Measurements from ENCODE around the gene ENPEP. TPM values are rescaled to one million over a fixed set of nuclear protein-coding genes. Genes with fewer than 3 reads are reported as not detected.

ENPEP gene
- total RNA-seq, 1 donor from 2014 or later, result 8.6 TPM

GRCh38 chr4:110597582-110597981, 121.6 kb downstream of the ENPEP start:
- no peak for TF ChIP-seq CTCF (conservative IDR thresholded peaks at IDR 0.05)
- H3K4me1 Mint-ChIP-seq (ENCODE audit: unreplicated experiment), result no peaks in the 10 kb centered on the region
- no peak overlapping the region for H3K4me3 Mint-ChIP-seq
- H3K36me3 Mint-ChIP-seq, result no peaks in the 10 kb centered on the region
- no peak overlapping the region for H3K27ac Mint-ChIP-seq
- no peak for DNase-seq (ENCODE audit: extremely low spot score, unreplicated experiment)
- H3K27me3 Mint-ChIP-seq, result peaks cover 8% of the 10 kb centered on the region
- H3K9me3 Mint-ChIP-seq, result no peaks in the 10 kb centered on the region

DNA sequence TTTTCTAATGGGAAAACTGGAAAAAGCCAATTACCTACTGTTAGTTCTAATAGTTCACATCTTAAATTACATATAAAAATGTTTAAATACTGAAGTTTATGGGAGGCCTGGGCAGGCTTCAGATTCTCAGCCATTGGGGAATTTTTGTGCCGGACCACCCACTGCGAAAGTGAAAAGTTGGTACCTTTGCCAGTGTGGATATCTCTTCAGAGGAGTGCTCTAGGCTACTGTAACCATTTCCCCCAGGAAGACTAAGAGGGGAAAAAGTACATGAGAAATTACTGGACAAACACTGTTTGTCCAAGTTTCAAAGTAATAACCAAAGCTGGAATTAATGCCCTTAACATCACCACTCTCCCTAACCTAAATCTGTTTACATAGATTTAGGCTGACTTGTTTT, 126.1 kb downstream of the ENPEP start:
- DNase-seq (ENCODE audit: extremely low spot score, unreplicated experiment), result no peak
- Mint-ChIP-seq H3K4me3 (no peak overlapping the region), H3K4me1 (ENCODE audit: unreplicated experiment) (no peaks in the 10 kb centered on the region), H3K36me3 (no peaks in the 10 kb centered on the region), H3K27ac (no peak overlapping the region), H3K9me3 (no peaks in the 10 kb centered on the region), H3K27me3 (peaks cover 16% of the 10 kb centered on the region)
- no peak for TF ChIP-seq CTCF (conservative IDR thresholded peaks at IDR 0.05)

DNA sequence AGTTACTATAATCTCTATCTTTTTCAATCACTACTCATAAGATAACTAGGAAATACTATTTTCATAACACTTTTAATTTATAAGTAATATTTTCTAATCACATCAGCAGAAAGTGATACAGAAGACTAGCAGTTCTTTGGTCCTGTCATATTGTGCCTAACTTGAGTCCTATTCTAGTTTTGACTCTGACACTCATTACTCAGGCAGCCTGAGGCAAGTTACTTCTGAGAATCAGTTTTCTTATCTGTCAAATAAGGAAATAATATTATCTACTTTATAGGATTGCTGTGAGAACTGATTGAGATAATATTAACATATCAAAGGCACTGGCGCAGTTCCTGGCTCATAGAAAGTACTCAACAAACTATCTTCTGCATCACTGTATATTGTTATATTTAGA, 129.1 kb downstream of the ENPEP start:
- Mint-ChIP-seq H3K4me1 (ENCODE audit: unreplicated experiment) (no peaks in the 10 kb centered on the region), H3K27me3 (peaks cover 26% of the 10 kb centered on the region), H3K9me3 (no peaks in the 10 kb centered on the region), H3K36me3 (no peaks in the 10 kb centered on the region), H3K27ac (no peak overlapping the region), H3K4me3 (no peak overlapping the region)
- no peak for TF ChIP-seq CTCF (conservative IDR thresholded peaks at IDR 0.05)
- DNase-seq (ENCODE audit: extremely low spot score, unreplicated experiment), result no peak

- Mint-ChIP-seq H3K4me1 (ENCODE audit: unreplicated experiment) (no peaks in the 10 kb centered on the region), H3K4me3 (no peak overlapping the region), H3K27me3 (peaks cover 50% of the 10 kb centered on the region), H3K36me3 (no peaks in the 10 kb centered on the region), H3K27ac (no peak overlapping the region), H3K9me3 (no peaks in the 10 kb centered on the region)
- no peak for DNase-seq (ENCODE audit: extremely low spot score, unreplicated experiment)
- no peak for TF ChIP-seq CTCF (conservative IDR thresholded peaks at IDR 0.05)
Observed at GRCh38 chr4:110609044-110609750, 133.2 kb downstream of the ENPEP start.

- peaks cover 5% of the 10 kb centered on the region for H3K4me1 Mint-ChIP-seq (ENCODE audit: unreplicated experiment)
- H3K27me3 Mint-ChIP-seq, result peaks cover 64% of the 10 kb centered on the region
- H3K4me3 Mint-ChIP-seq, result no peak overlapping the region
- no peaks in the 10 kb centered on the region for H3K36me3 Mint-ChIP-seq
- DNase-seq (ENCODE audit: extremely low spot score, unreplicated experiment), result no peak
- no peak for TF ChIP-seq CTCF (conservative IDR thresholded peaks at IDR 0.05)
- no peak overlapping the region for H3K27ac Mint-ChIP-seq
- no peaks in the 10 kb centered on the region for H3K9me3 Mint-ChIP-seq
Observed at GRCh38 chr4:110610620-110610939, 134.6 kb downstream of the ENPEP start.
